ENCODE results near the gene HAUS8.

- TF ChIP-seq, protein P1, sequence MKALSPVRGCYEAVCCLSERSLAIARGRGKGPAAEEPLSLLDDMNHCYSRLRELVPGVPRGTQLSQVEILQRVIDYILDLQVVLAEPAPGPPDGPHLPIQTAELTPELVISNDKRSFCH (CRISPR knock-in tag; IDR thresholded peaks at IDR 0.05) = no peak
- TF ChIP-seq, protein P1 (tag; IDR thresholded peaks at IDR 0.05) = no peak
- TF ChIP-seq SIN3A (IDR thresholded peaks at IDR 0.05; ENCODE audit: borderline replicate concordance in 2 of 2, control insufficient read depth in 1 of 2, low read depth in 2 of 2, low read length in 2 of 2) (no peak), PTTG1 (tag; IDR thresholded peaks at IDR 0.05; ENCODE audit: low read depth) (no peak), FOXO4 (CRISPR knock-in tag; IDR thresholded peaks at IDR 0.05) (no peak), RAD21 (CRISPR knock-in tag; conservative IDR thresholded peaks at IDR 0.05 in 1 of 2, IDR thresholded peaks at IDR 0.05 in 1 of 2) (no peak), POLR2A (conservative IDR thresholded peaks at IDR 0.05) (no peak), NBN (IDR thresholded peaks at IDR 0.05; ENCODE audit: low read depth) (no peak), PKNOX1 (IDR thresholded peaks at IDR 0.05) (no peak)
Measured at GRCh38 chr19:17070912-17071311, 4.3 kb downstream of the HAUS8 start.
